B cell (primary cell): ENCODE measurements around the gene UPF3A. TPM values are rescaled to one million over a fixed set of nuclear protein-coding genes. Genes with fewer than 3 reads are reported as not detected.
A peak's percentile ranks its signal among the peaks of the same experiment; 100 is the strongest.

Experiments used
- ATAC-seq: fragments of 200-7000 bp; cut with Tn5 transposase; one replicate; pipeline ENCODE4 v1.10.0; 2021; ENCODE audit warnings: low read depth, mild to moderate bottlenecking, moderate number of reproducible peaks, moderate library complexity
- CTCF ChIA-PET: fragments of 350-600 bp; sonication (Branson Sonifier 250); formaldehyde crosslinking; loops from one replicate; lab custom pipeline; 2021; ENCODE audit warnings: antibody characterized with exemption, inconsistent platforms; lab: Charles Lee
- POLR2A ChIA-PET: fragments of 350-600 bp; sonication (Branson Sonifier 250); formaldehyde crosslinking; loops from one replicate; lab custom pipeline; 2021; ENCODE audit warnings: antibody characterized with exemption; lab: Charles Lee
- DNase-seq: peaks from one replicate; pipeline ENCODE4 v3.0.0; 2013
- H2AFZ ChIP-seq: 2 replicates; pipeline ENCODE4 v1.6.1; 2012; ENCODE audit warnings: mild to moderate bottlenecking, low read depth, low read length; ENCODE audit not compliant: insufficient read depth, poor library complexity, severe bottlenecking
- H3K27ac ChIP-seq, 2 donors: 1 replicate in 1 of 2; 2 replicates in 1 of 2; pipeline ENCODE4 v1.5.1; 2012 to 2013; ENCODE audit warnings: low read length in 2 of 2, mild to moderate bottlenecking in 2 of 2, moderate library complexity in 1 of 2
- H3K27me3 ChIP-seq, 4 experiments: fragments of 200-600 bp in 1 of 4; sonication (generic) in 1 of 4; replicated peaks in 1 of 4; 1 replicate in 2 of 4; 2 replicates in 2 of 4; pipeline versions ENCODE4 v1.6.1 to v1.7.0; 2013 to 2016; ENCODE audit warnings: low read length in 3 of 4, mild to moderate bottlenecking in 2 of 4, mixed read lengths in 1 of 4, moderate library complexity in 1 of 4; ENCODE audit not compliant: insufficient read depth in 4 of 4, control insufficient read depth in 3 of 4; ENCODE audit errors: control extremely low read depth in 1 of 4
- H3K36me3 ChIP-seq, 2 experiments: replicated peaks in 1 of 2; 1 replicate in 1 of 2; 2 replicates in 1 of 2; pipeline versions ENCODE4 v1.6.1 to v1.7.1; 2013; ENCODE audit warnings: low read length in 1 of 2; ENCODE audit not compliant: insufficient read depth in 2 of 2, control insufficient read depth in 1 of 2; ENCODE audit errors: control extremely low read depth in 1 of 2, extremely low read depth in 1 of 2
- H3K4me1 ChIP-seq, 2 donors: fragments of 200-600 bp in 1 of 2; sonication (generic) in 1 of 2; 1 replicate in 1 of 2; 2 replicates in 1 of 2; pipeline versions ENCODE4 v1.5.1 to v1.6.1; 2013 to 2017; ENCODE audit warnings: low read length in 2 of 2; ENCODE audit not compliant: control insufficient read depth in 2 of 2, insufficient read depth in 2 of 2
- H3K4me2 ChIP-seq: replicated peaks from 2 replicates; pipeline ENCODE3; 2012; ENCODE audit warnings: mild to moderate bottlenecking, low read depth, low read length; ENCODE audit not compliant: poor library complexity, severe bottlenecking
- H3K4me3 ChIP-seq, 5 experiments: fragments of 200-600 bp in 1 of 5; sonication (generic) in 1 of 5; 1 replicate in 3 of 5; 2 replicates in 2 of 5; pipeline versions ENCODE4 v1.5.1 to v1.7.0; 2011 to 2016; ENCODE audit warnings: low read length in 4 of 5, mild to moderate bottlenecking in 4 of 5, low read depth in 2 of 5, control low read depth in 1 of 5, moderate library complexity in 1 of 5; ENCODE audit not compliant: insufficient read depth in 1 of 5; ENCODE audit errors: control extremely low read depth in 1 of 5, extremely low read depth in 1 of 5
- H3K79me2 ChIP-seq: fragments of 200-600 bp; sonication (generic); one replicate; pipeline ENCODE4 v1.6.0; 2016; ENCODE audit warnings: low read length; ENCODE audit not compliant: control insufficient read depth, insufficient read depth
- H3K9ac ChIP-seq: fragments of 200-600 bp; sonication (generic); 2 replicates; pipeline ENCODE4 v1.6.1; 2017; ENCODE audit warnings: mild to moderate bottlenecking, low read length, moderate library complexity
- H3K9me3 ChIP-seq, 3 donors: one replicate each; pipeline versions ENCODE4 v1.6.1 to v1.7.1; 2013; ENCODE audit warnings: low read length in 2 of 3; ENCODE audit not compliant: control insufficient read depth in 2 of 3, insufficient read depth in 1 of 3; ENCODE audit errors: control extremely low read depth in 1 of 3
- H4K20me1 ChIP-seq: 2 replicates; pipeline ENCODE4 v1.6.0; 2012; ENCODE audit warnings: mild to moderate bottlenecking, low read length; ENCODE audit not compliant: insufficient read depth, control insufficient read depth, poor library complexity, severe bottlenecking
- H3K27ac Mint-ChIP-seq: one replicate; pipeline ENCODE4 v1.8.0; 2021; ENCODE audit warnings: mixed read lengths
- H3K27me3 Mint-ChIP-seq: one replicate; pipeline ENCODE4 v1.8.0; 2021; ENCODE audit warnings: mixed read lengths
- H3K4me1 Mint-ChIP-seq: one replicate; pipeline ENCODE4 v1.8.0; 2021; ENCODE audit warnings: mixed read lengths
- H3K4me3 Mint-ChIP-seq: one replicate; pipeline ENCODE4 v1.8.0; 2021; ENCODE audit warnings: mixed read lengths
- H3K9me3 Mint-ChIP-seq: one replicate; pipeline ENCODE4 v1.8.0; 2022; ENCODE audit warnings: mixed read lengths; ENCODE audit not compliant: insufficient read depth
- EZH2 ChIP-seq: IDR thresholded peaks from 2 replicates; pipeline ENCODE4 v1.6.1; 2012; ENCODE audit warnings: borderline replicate concordance, low read depth, mild to moderate bottlenecking, moderate library complexity, low read length; ENCODE audit not compliant: insufficient read depth, poor library complexity, severe bottlenecking
- WGBS: methylation state at CpG from one replicate; pipeline ENCODE4 v1.1.5; 2013; ENCODE audit warnings: missing lambda C conversion rate; ENCODE audit not compliant: insufficient coverage; 5-methylcytosine and 5-hydroxymethylcytosine counted together
- intact Hi-C: fragments of 100-400 bp; cut with micrococcal nuclease; formaldehyde crosslinking; loops from one replicate; pipeline ENCODE4 v1.10.0; 2022
- polyA plus RNA-seq: library from polyadenylated mRNA; depleted of rRNA; stranded (reverse); fragments of >200 nt; gene quantifications from 2 replicates; pipeline ENCODE4 v1.2.3, GENCODE V29; 2012
- total RNA-seq, 2 donors: library from RNA; stranded (reverse); fragments of 120-200 nt in 1 of 2; gene quantifications; 1 replicate in 1 of 2; 2 replicates in 1 of 2; pipeline versions ENCODE4 v1.2.3 to v1.2.4, GENCODE V29; 2013 to 2022
- TF ChIP-seq, protein P1 (sequence below): fragments of 200-600 bp; IDR thresholded peaks from one replicate; pipeline ENCODE4 v1.8.0; 2022; ENCODE audit warnings: antibody characterized with exemption, mild to moderate bottlenecking

UPF3A gene
- total and polyA plus RNA-seq, 2 donors (not counting 1 experiment from before 2014, with no cell fraction given) = 72.9 to 109 TPM

DNA sequence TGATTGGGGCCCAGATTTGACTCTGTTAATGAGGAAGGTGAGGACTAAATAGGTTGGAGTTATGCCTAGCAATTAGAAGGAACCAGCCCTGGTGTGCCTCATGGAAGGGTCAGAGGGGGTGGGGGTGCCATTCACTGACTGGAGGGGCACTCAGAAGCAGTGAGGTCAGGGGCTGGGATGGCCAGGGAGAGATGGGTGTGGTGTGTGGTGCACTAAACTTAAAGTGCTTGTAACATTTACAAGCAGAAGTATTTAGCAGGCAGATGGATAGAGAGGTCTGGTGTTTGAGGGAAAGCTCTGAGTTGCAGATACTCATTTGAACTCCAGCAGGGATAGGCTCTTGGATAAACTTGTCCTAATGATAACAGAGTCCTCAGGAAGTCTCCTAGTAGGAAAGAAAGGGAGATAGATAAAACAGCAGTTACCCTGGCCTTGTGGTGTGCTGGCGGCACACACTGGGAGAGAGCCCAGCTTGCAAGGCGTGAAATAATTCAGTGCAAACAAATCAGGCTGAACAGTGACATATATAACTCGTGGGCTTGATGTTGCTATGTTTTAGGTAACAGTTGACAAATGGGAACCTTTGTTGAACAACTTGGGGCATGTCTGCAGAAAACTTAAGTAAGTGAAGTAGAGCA lies 20.0 kb upstream of the UPF3A start:
- no peaks in the 10 kb centered on the region for H4K20me1 ChIP-seq
- DNase-seq = peak; percentile 30
- Mint-ChIP-seq H3K27me3 (no peaks in the 10 kb centered on the region), H3K4me3 (peak overlapping the region; percentile 77), H3K9me3 (no peaks in the 10 kb centered on the region), H3K4me1 (peaks cover 46% of the 10 kb centered on the region), H3K27ac (peak overlapping the region; percentile 85)
- ChIA-PET POLR2A (interaction anchor here (0.7 kb wide), 1 partner anchor 9 kb away, joined by 3 read pairs; no protein-coding TSS in a partner anchor), CTCF (no interaction called here)
- TF ChIP-seq, protein P1, sequence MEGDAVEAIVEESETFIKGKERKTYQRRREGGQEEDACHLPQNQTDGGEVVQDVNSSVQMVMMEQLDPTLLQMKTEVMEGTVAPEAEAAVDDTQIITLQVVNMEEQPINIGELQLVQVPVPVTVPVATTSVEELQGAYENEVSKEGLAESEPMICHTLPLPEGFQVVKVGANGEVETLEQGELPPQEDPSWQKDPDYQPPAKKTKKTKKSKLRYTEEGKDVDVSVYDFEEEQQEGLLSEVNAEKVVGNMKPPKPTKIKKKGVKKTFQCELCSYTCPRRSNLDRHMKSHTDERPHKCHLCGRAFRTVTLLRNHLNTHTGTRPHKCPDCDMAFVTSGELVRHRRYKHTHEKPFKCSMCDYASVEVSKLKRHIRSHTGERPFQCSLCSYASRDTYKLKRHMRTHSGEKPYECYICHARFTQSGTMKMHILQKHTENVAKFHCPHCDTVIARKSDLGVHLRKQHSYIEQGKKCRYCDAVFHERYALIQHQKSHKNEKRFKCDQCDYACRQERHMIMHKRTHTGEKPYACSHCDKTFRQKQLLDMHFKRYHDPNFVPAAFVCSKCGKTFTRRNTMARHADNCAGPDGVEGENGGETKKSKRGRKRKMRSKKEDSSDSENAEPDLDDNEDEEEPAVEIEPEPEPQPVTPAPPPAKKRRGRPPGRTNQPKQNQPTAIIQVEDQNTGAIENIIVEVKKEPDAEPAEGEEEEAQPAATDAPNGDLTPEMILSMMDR = no peak
- no peak for TF ChIP-seq EZH2
- no peak overlapping the region for H3K4me3 ChIP-seq
- no peaks in the 10 kb centered on the region for H3K27me3 ChIP-seq
- H3K9ac ChIP-seq = peak overlapping the region; percentile 31
- H3K4me2 ChIP-seq = peak overlapping the region; percentile 36
- no peak overlapping the region for H2AFZ ChIP-seq
- no peaks in the 10 kb centered on the region for H3K9me3 ChIP-seq
- peak; percentile 34 for ATAC-seq
- peak overlapping the region; percentile 50 to 71 for H3K27ac ChIP-seq
- WGBS = 37% methylated on average over 3 of the region's 3 CpGs
- intact Hi-C loops = no loop called here
- peaks cover 47 to 49% of the 10 kb centered on the region in 2 donors for H3K4me1 ChIP-seq
- H3K36me3 ChIP-seq = peaks cover 3 to 74% of the 10 kb centered on the region in 2 experiments
- H3K79me2 ChIP-seq = no peaks in the 10 kb centered on the region

DNA sequence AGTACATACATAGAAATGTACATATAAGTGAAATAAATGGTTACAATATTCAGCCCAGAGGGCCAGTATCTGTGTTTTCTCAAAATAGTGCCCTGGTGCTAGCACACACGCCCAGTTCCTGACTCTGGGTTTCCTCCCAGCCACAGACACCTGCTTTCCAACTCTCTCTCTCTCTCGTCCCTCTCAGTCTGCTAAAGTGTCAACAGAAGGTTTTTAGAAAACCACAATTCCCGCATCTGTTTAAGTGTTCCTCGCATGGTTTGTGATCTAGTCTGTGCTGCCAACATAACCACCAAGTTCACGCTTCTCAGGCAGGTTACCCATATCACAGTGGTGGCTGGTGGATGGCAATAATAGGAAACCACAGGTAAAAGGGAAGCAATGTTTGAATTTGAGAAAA lies 17.8 kb upstream of the UPF3A start:
- intact Hi-C loops = loop anchor here (2.0 kb wide), 1 partner anchor 17 kb away; the partner anchor contains the start of gene UPF3A
- no peaks in the 10 kb centered on the region for H3K9me3 Mint-ChIP-seq

More for the DNA sequence above, 17.8 kb upstream of the UPF3A start:
- H3K4me2 ChIP-seq = peak overlapping the region; percentile 61
- peaks cover 52% of the 10 kb centered on the region for H3K4me1 Mint-ChIP-seq
- peak overlapping the region; percentile 30 for H2AFZ ChIP-seq
- ChIA-PET POLR2A (no interaction called here), CTCF (no interaction called here)
- H3K79me2 ChIP-seq = no peaks in the 10 kb centered on the region
- peak overlapping the region; percentile 29 to 71 for H3K27ac ChIP-seq
- no peaks in the 10 kb centered on the region for H4K20me1 ChIP-seq
- TF ChIP-seq EZH2 = no peak
- TF ChIP-seq, protein P1 = no peak
- H3K4me3 ChIP-seq = peak overlapping the region in 1 of 5 experiments; percentile 33
- H3K4me3 Mint-ChIP-seq = peak overlapping the region; percentile 73
- 0% methylated on average over 3 of the region's 5 CpGs for WGBS
- H3K36me3 ChIP-seq = peaks cover 9 to 74% of the 10 kb centered on the region in 2 experiments
- ATAC-seq (peak; percentile 28), DNase-seq (peak; percentile 41)
- H3K9me3 ChIP-seq = peaks cover 0 to 9% (median 4%) of the 10 kb centered on the region in 3 donors
- no peaks in the 10 kb centered on the region for H3K27me3 ChIP-seq
- H3K27me3 Mint-ChIP-seq = no peaks in the 10 kb centered on the region
- H3K27ac Mint-ChIP-seq = peak overlapping the region; percentile 78
- H3K4me1 ChIP-seq = peaks cover 49 to 56% of the 10 kb centered on the region in 2 donors
- peak overlapping the region; percentile 36 for H3K9ac ChIP-seq
